OCI-LY1 (cell line): ENCODE measurements around the gene TMBIM4.

Source experiments
- CTCF ChIP-seq: fragments of 200-600 bp; sonication (generic), shearing (Covaris generic); IDR thresholded peaks from 2 replicates; pipeline ENCODE4 v1.5.1; 2017; ENCODE audit warnings: mild to moderate bottlenecking, antibody characterized with exemption, low read length, moderate library complexity, mixed read lengths
- EZH2 ChIP-seq: fragments of 200-600 bp; sonication (generic), shearing (Covaris generic); IDR thresholded peaks from 2 replicates; pipeline ENCODE4 v1.8.0; 2017; ENCODE audit warnings: borderline replicate concordance, mixed run types, mild to moderate bottlenecking, antibody characterized with exemption, low read length, moderate library complexity, mixed read lengths

- TF ChIP-seq CTCF = no peak
- TF ChIP-seq EZH2 = no peak
Observed at GRCh38 chr12:66119229-66119869, 50.4 kb downstream of the TMBIM4 start.
